ENCODE measurements around the gene CDC14C.

DNA sequence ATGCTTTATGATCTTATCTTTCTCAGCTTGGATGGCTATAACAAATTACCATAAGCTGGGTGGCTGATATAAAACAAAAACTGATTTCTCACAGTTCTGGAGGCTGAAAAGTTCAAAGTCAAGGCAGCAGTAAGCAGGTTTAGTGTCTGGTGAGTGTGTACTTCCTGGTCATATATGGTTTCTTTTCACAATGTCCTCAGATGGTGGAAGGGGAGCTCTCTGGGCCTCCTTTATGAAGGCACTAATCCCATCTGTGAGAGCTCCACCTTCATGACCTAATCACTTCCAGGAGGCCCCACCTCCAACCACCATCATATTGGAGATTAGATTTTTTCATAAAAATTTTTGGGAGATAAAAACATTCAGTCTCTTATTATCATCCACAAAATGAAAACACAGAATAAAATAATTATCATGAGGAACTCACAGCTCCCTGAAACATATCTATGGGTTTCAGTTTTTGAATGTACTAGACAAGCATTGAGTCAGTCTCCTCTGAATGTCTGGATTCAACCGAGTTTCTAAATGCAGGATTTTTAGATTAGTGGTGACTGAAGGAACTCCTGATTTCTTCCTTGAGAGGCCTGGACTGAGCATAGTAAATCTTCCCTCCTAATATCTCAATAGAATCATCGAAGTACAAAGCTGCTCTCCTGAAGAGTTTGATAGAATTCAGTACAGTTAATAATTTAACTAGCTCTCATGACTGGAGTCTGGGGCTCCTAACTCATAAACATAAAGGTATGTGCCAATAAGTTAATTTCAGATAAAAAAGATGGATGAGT lies 8.0 kb downstream of the CDC14C start:
- TF ChIP-seq CTCF (IDR thresholded peaks at IDR 0.05; ENCODE audit: extremely low read depth in 1 of 2, insufficient read depth in 1 of 2, low read depth in 1 of 2, low read length in 2 of 2) (no peak), POLR2AphosphoS5 (IDR thresholded peaks at IDR 0.05; ENCODE audit: insufficient read depth, low read depth, low read length) (no peak), MYC (IDR thresholded peaks at IDR 0.05; ENCODE audit: low read depth, low read length) (no peak), EZH2 (IDR thresholded peaks at IDR 0.05; ENCODE audit: borderline replicate concordance, low read depth, low read length, severe bottlenecking) (no peak)

All from endothelial cell of umbilical vein (primary cell).